Effector CD4-positive, alpha-beta T cell (primary cell): ENCODE measurements around the gene MRI1.
"Not testable (repeated sequence)": the region's sequence is repeated elsewhere in the genome, so short reads cannot be mapped to it uniquely, and the experiment has no call there.

Experiments
- DNase-seq: peaks from one replicate; pipeline ENCODE4 v3.0.0-alpha.2; 2020
- total RNA-seq: gene quantifications from one replicate; lab custom pipeline; 2026; lab: John Stamatoyannopoulos, UW

The MRI1 gene
- 44.3 reads per million, percentile 65 among the genes with 10 or more reads in this experiment for total RNA-seq

- peak; percentile 46 for DNase-seq
Observed at GRCh38 chr19:13764101-13764807, at the start of gene MRI1. Gene MRI1, plus strand, starts transcription at chr19:13764522. Its CDS starts 67 bp downstream, at chr19:13764589.

DNA sequence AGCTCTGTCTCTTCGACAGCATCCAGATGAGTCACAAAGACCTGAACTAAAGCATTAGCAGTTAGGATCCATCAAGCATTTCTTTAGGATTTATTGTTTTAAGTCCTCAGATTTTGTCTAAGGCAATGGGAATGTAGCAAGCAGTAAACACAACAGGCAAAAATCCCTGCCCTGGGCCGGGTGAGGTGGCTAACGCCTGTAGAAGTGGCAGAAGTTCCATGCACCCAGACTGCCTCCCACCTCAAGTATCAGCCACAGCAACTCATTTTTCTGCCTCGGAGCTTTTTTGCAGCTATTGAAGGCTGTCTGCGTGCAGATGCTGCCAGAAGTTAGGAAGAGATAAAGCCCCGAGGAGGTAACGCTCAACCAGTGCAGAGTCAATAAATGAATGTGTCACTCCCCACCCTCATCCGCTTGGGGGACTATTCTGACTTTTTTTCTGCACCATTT, 47.1 kb upstream of the MRI1 start:
- DNase-seq = no peak

- DNase-seq = no peak
Observed at GRCh38 chr19:13718733-13719132, 45.6 kb upstream of the MRI1 start.

DNA sequence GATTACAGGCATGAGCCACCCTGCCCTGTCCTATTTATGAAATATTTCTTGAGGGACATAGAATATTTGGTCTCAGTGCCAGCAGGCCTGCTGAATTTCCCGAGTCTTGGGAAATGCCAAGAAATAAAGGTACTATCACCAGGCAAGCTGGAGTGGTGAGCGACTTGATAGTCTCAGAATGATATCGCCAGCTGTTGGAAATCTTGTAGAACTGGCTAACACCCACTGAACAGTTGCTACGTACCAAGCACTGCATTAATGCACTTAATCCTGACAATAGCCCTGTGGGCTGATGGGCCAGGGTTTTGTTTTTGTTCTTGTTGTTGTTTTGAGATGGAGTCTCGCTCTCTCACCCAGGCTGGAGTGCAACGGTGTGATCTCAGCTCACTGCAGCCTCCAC, 42.2 kb upstream of the MRI1 start:
- no peak for DNase-seq

GRCh38 chr19:13723206-13723605, 41.1 kb upstream of the MRI1 start:
- no peak for DNase-seq

GRCh38 chr19:13726323-13726722, 38.0 kb upstream of the MRI1 start:
- DNase-seq = no peak

GRCh38 chr19:13727798-13728197, 36.5 kb upstream of the MRI1 start:
- DNase-seq = no peak

DNA sequence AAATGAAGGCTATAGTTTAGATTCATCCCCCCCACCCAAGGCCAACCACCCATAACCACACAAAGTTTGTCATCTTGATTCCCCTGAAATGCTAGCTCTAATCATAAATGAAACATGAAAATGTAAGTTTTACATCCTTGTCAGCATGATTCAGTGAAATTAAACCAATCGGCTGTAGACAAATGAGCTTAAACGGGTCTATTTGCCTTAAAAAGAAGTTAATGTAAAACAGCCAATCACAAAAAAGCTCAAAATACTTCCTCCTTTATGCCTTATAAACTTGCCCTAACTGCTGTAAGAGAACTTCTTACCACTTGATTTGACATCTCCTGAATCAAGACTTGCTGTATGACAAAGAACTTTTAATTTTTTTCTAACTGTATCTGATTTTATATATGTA, 34.5 kb upstream of the MRI1 start:
- no peak for DNase-seq

- peak; percentile 93 for DNase-seq
Observed at GRCh38 chr19:13731147-13731964, 33.0 kb upstream of the MRI1 start.

GRCh38 chr19:13732337-13732736, 32.0 kb upstream of the MRI1 start:
- no peak for DNase-seq

DNA sequence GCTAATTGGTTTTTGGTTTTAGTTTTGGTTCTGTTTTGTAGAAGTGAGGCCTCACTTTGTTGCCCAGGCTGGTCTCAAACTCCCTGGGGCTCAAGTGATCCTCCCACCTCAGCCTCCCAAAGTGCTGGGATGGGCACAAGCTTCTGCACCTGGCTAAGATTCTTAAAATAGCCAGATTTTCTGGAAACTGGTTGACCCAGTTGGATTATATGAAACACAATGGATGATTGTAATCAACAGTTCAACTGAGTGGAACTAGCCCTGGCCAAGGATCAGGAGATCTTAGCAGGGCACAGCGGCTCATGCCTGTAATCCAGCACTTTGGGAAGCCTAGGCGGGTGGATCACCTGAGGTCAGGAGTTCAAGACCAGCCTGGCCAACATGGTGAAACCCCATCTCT, 29.6 kb upstream of the MRI1 start:
- DNase-seq = no peak

GRCh38 chr19:13738073-13738472, 26.2 kb upstream of the MRI1 start:
- no peak for DNase-seq

DNA sequence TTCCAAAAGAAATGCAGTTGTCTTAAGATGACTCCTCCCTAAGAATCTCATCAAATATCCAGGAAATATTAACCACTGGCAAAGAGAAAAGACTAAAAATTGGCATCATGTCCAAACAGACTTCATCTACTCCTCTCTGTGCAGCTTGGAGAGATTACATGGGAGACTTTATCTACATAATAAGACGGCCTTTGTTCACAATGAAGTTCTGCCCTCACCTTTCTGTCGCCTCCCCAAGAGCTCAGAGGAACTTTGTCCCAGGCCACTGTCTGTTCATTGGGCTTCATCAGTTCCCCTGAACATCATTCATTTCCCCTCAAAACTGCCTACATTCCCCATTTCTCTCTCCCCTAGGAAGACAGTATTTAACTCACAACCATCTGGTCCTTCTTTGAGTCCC, 22.4 kb upstream of the MRI1 start:
- no peak for DNase-seq

- DNase-seq = no peak
Observed at GRCh38 chr19:13742756-13743155, 21.6 kb upstream of the MRI1 start.

- DNase-seq = no peak
Observed at GRCh38 chr19:13744174-13744573, 20.1 kb upstream of the MRI1 start.

DNA sequence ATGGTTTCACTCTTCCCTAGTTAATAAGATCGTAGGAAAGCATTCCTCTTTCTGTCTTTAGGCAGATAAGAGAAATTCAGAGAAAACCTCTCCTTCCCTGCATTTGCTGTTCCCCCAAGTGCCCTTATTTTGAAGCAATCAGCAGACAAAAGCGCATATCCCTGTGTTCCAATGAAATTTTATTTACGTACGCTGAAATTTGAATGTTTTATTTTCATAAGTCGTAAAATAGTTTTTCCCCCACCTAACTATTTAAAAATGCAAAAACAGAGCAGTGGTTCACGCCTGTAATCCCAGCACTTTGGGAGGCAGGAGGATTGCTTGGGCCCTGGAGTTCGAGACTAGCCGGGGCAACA, 17.2 kb upstream of the MRI1 start:
- no peak for DNase-seq

DNA sequence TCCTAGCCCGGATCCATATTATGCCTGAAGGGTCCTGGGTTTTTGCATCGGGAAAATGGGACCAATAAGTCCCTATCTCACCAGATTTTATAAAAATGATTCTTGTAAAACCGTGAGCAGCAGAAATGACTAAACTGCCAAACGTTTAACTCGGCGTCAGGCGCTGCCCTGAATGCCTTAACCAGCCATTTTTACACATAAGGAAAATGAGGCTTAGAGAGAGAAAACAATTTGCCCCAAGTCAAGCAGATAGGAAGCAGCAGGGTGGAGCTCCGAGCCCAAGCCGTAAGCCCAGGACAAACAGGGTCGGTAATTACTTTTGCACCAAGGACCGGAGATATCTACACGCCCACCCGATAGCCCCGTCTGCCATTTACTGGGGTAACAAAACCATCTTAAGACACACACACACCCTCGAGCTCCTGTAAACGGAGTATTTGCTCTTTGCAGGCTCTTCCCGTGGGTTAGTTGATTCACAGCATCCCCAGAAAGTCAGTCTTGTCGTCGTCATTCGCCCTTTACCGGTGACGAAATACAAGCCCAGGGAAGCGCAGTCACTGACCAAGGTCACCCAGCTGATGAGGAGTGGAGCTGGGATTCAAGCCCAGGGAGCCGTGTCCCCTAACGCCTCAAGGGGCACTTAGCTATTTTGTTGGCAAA, 16.0 kb upstream of the MRI1 start:
- no peak for DNase-seq

- no peak for DNase-seq
Observed at GRCh38 chr19:13751436-13751835, 12.9 kb upstream of the MRI1 start.

- not testable (repeated sequence) for DNase-seq
Observed at GRCh38 chr19:13753622-13754021, 10.7 kb upstream of the MRI1 start.

GRCh38 chr19:13756210-13756609, 8.1 kb upstream of the MRI1 start:
- DNase-seq = no peak

DNA sequence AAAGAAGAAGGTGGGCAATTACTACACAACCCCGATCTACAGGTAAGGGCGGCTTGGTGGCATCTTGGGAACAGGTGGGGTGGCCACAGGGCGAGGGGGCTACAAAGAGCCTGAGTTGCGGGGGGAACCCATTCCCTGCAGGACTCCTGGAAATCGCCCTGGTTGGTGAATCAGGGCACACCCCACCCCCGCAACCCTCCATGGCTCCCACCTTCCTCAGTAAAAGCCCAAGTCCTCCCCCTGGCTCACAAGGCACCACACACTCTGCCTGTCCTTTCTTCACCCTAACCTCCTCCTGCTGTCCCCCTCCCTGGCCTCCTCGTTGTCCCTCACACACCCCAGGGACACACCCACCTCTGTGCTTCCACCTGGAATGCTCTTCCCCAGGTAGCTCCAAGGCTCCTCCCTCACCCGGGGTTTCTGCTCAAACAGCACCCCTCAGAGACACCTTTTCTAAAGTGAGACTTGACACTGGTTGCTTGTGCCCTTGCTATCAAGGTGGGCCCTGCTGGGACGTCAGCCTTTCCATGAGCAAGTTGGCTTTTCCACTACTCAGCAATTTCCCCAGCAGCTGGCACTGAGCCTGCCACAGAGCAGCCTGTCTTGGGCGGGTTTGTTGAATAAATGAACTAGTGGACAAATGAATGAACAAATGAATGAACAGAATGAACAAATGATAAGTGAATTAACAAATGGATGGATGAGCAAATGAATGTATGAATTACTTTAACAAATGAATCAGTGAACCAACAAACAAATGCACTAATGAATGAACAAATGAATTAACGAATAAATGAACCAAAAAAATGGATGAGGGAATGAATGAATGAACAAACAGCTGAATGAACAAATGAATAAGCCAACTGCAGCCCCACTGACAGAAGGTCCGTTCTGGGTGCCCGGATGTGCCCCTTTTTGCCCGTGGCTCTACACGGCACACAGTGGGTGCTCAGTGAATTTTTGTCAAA, 6.2 kb upstream of the MRI1 start:
- DNase-seq = no peak

- DNase-seq = no peak
Observed at GRCh38 chr19:13758795-13759194, 5.5 kb upstream of the MRI1 start.
